Femur (tissue), 1 donor: ENCODE measurements around the gene MARK2.

Source experiments
- DNase-seq: peaks from one replicate; pipeline ENCODE4 v3.0.0-alpha.2; 2017

Gene MARK2

GRCh38 chr11:63911440-63911839, 72.5 kb downstream of the MARK2 start:
- DNase-seq = no peak

GRCh38 chr11:63911876-63912275, 73.0 kb downstream of the MARK2 start:
- DNase-seq = no peak

- no peak for DNase-seq
These were observed 73.8 kb downstream of the MARK2 start for GRCh38 chr11:63912678-63913077.

- DNase-seq = no peak
These were observed 75.2 kb downstream of the MARK2 start for GRCh38 chr11:63913866-63914830.

GRCh38 chr11:63914896-63915691, 76.2 kb downstream of the MARK2 start:
- DNase-seq = no peak

GRCh38 chr11:63915961-63916836, 77.3 kb downstream of the MARK2 start:
- peak; percentile 73 for DNase-seq

- DNase-seq = peak; percentile 92
These were observed 78.2 kb downstream of the MARK2 start, which contains the start of gene RCOR2 for GRCh38 chr11:63916837-63917691. TSS of gene RCOR2 (minus strand) at chr11:63917164. CDS start at chr11:63916456, 708 bp downstream.

- peak; percentile 89 for DNase-seq
These were observed 79.0 kb downstream of the MARK2 start for GRCh38 chr11:63917692-63918506.

GRCh38 chr11:63918507-63919191, 79.7 kb downstream of the MARK2 start:
- peak; percentile 71 for DNase-seq

GRCh38 chr11:63919267-63920125, 80.6 kb downstream of the MARK2 start:
- DNase-seq = peak; percentile 77

- peak; percentile 90 for DNase-seq
These were observed 81.4 kb downstream of the MARK2 start for GRCh38 chr11:63920126-63920938.

- peak; percentile 58 for DNase-seq
These were observed 82.1 kb downstream of the MARK2 start for GRCh38 chr11:63920939-63921417.

GRCh38 chr11:63922673-63923192, 83.8 kb downstream of the MARK2 start:
- DNase-seq = no peak

GRCh38 chr11:63923319-63923718, 84.4 kb downstream of the MARK2 start:
- DNase-seq = no peak

GRCh38 chr11:63929616-63930015, 90.7 kb downstream of the MARK2 start:
- DNase-seq = no peak

GRCh38 chr11:63931045-63931444, 92.1 kb downstream of the MARK2 start:
- DNase-seq = no peak

GRCh38 chr11:63931876-63932275, 93.0 kb downstream of the MARK2 start:
- DNase-seq = no peak

- no peak for DNase-seq
These were observed 94.5 kb downstream of the MARK2 start for GRCh38 chr11:63933459-63933858.
